ENCODE data around the gene HLA-DQA2.
"Not testable (repeated sequence)": the region's sequence is repeated elsewhere in the genome, so short reads cannot be mapped to it uniquely, and the experiment has no call there.

HLA-DQA2 gene

GRCh38 chr6:32741031-32741960, at the start of gene HLA-DQA2:
HLA-DQA2 (plus strand) TSS chr6:32741391; CDS start chr6:32741444, 53 bp downstream.
- DNase-seq (ENCODE audit: low read depth) = no peak

- DNase-seq (ENCODE audit: low read depth) = no peak
Observed at GRCh38 chr6:32692019-32692418, 49.2 kb upstream of the HLA-DQA2 start.

GRCh38 chr6:32697031-32697430, 44.2 kb upstream of the HLA-DQA2 start:
- DNase-seq (ENCODE audit: low read depth) = no peak

- peak; percentile 38 for DNase-seq (ENCODE audit: low read depth)
Observed at GRCh38 chr6:32700391-32701040, 40.7 kb upstream of the HLA-DQA2 start.

- DNase-seq (ENCODE audit: low read depth) = no peak
Observed at GRCh38 chr6:32703347-32703746, 37.8 kb upstream of the HLA-DQA2 start.

GRCh38 chr6:32705164-32705563, 36.0 kb upstream of the HLA-DQA2 start:
- DNase-seq (ENCODE audit: low read depth) = not testable (repeated sequence)

GRCh38 chr6:32709625-32710024, 31.6 kb upstream of the HLA-DQA2 start:
- DNase-seq (ENCODE audit: low read depth) = no peak

GRCh38 chr6:32713241-32713640, 27.9 kb upstream of the HLA-DQA2 start:
- DNase-seq (ENCODE audit: low read depth) = no peak

- no peak for DNase-seq (ENCODE audit: low read depth)
Observed at GRCh38 chr6:32716396-32716795, 24.8 kb upstream of the HLA-DQA2 start.

- DNase-seq (ENCODE audit: low read depth) = no peak
Observed at GRCh38 chr6:32718879-32719278, 22.3 kb upstream of the HLA-DQA2 start.

- DNase-seq (ENCODE audit: low read depth) = no peak
Observed at GRCh38 chr6:32738126-32738525, 3.1 kb upstream of the HLA-DQA2 start.

- DNase-seq (ENCODE audit: low read depth) = no peak
Observed at GRCh38 chr6:32742374-32742773, 1.2 kb downstream of the HLA-DQA2 start.

GRCh38 chr6:32744776-32745175, 3.6 kb downstream of the HLA-DQA2 start:
- no peak for DNase-seq (ENCODE audit: low read depth)

GRCh38 chr6:32745649-32746048, 4.5 kb downstream of the HLA-DQA2 start:
- DNase-seq (ENCODE audit: low read depth) = not testable (repeated sequence)

- no peak for DNase-seq (ENCODE audit: low read depth)
Observed at GRCh38 chr6:32752580-32752979, 11.4 kb downstream of the HLA-DQA2 start.

GRCh38 chr6:32759669-32760068, 18.5 kb downstream of the HLA-DQA2 start:
- no peak for DNase-seq (ENCODE audit: low read depth)

GRCh38 chr6:32761072-32761471, 19.9 kb downstream of the HLA-DQA2 start:
- DNase-seq (ENCODE audit: low read depth) = no peak

- no peak for DNase-seq (ENCODE audit: low read depth)
Observed at GRCh38 chr6:32761548-32761947, 20.4 kb downstream of the HLA-DQA2 start.

- peak; percentile 1 for DNase-seq (ENCODE audit: low read depth)
Observed at GRCh38 chr6:32763421-32763820, 22.2 kb downstream of the HLA-DQA2 start, which contains the start of gene HLA-DQB2. HLA-DQB2 (minus strand) TSS chr6:32763532; CDS start chr6:32763470, 62 bp downstream.

- no peak for DNase-seq (ENCODE audit: low read depth)
Observed at GRCh38 chr6:32764048-32764447, 22.9 kb downstream of the HLA-DQA2 start.

- no peak for DNase-seq (ENCODE audit: low read depth)
Observed at GRCh38 chr6:32772656-32773055, 31.5 kb downstream of the HLA-DQA2 start.

- no peak for DNase-seq (ENCODE audit: low read depth)
Observed at GRCh38 chr6:32774426-32774825, 33.2 kb downstream of the HLA-DQA2 start.

- no peak for DNase-seq (ENCODE audit: low read depth)
Observed at GRCh38 chr6:32775071-32775470, 33.9 kb downstream of the HLA-DQA2 start.

Data from stromal cell of bone marrow (primary cell).